HCT116 (cell line): ENCODE results near the gene TBC1D1. TPM values are rescaled to one million over a fixed set of nuclear protein-coding genes. Genes with fewer than 3 reads are reported as not detected.

Experiments used
- ATAC-seq: fragments of 200-7000 bp; cut with Tn5 transposase; 2 replicates; pipeline ENCODE4 v1.9.1; 2020; ENCODE audit warnings: mild to moderate bottlenecking, moderate library complexity
- BruUV-seq: library from RNA; stranded (reverse); fragments of 400-500 nt; replicated peaks from 2 replicates; lab custom pipeline; 2021; lab: Mats Ljungman, UMichigan
- CTCF ChIA-PET: fragments of 300-600 bp; sonication (Branson Sonifier 250); formaldehyde crosslinking; loops from one replicate; lab custom pipeline; 2021; ENCODE audit warnings: antibody characterized with exemption; lab: Charles Lee
- POLR2A ChIA-PET: fragments of 300-600, 350-600 bp; sonication (Branson Sonifier 250); formaldehyde crosslinking; loops from one replicate; lab custom pipeline; 2021; ENCODE audit warnings: antibody characterized with exemption; lab: Charles Lee
- RAD21 ChIA-PET, 2 experiments: fragments of 300-600 bp; sonication (Branson Sonifier 250); formaldehyde crosslinking; loops; one replicate each; lab custom pipeline; 2023; ENCODE audit warnings: low total read pairs in 2 of 2; ENCODE audit not compliant: uncharacterized antibody in 2 of 2, unreplicated experiment in 2 of 2, low non-redundant PET in 1 of 2; lab: Charles Lee
- DNase-seq: peaks from one replicate; pipeline ENCODE4 v3.0.0-alpha.2; 2010; ENCODE audit warnings: low read depth, low spot score
- H2AFZ ChIP-seq: fragments of 200-600 bp; shearing (Covaris generic), sonication (generic); 2 replicates; pipeline ENCODE4 v1.6.1; 2017; ENCODE audit warnings: low read depth, mixed run types, mixed read lengths, antibody characterized with exemption, low read length; ENCODE audit not compliant: poor library complexity, severe bottlenecking
- H3K27ac ChIP-seq: 2 replicates; pipeline ENCODE4 v1.5.1; 2012; ENCODE audit warnings: low read depth, low read length
- H3K27me3 ChIP-seq: fragments of 200-600 bp; sonication (generic); 2 replicates; pipeline ENCODE4 v1.6.1; 2016; ENCODE audit warnings: mixed run types, low read length, mixed read lengths; ENCODE audit not compliant: insufficient read depth
- H3K36me3 ChIP-seq, 2 experiments: fragments of 200-500 bp in 1 of 2; fragments of 200-600 bp in 1 of 2; sonication (Bioruptor generic) in 1 of 2; sonication (generic) in 1 of 2; 2 replicates each; pipeline versions ENCODE4 v1.5.1 to v1.6.1; 2014 to 2016; ENCODE audit warnings: low read length in 2 of 2, inconsistent platforms in 1 of 2, mixed read lengths in 1 of 2, mixed run types in 1 of 2; ENCODE audit not compliant: insufficient read depth in 2 of 2, control insufficient read depth in 1 of 2
- H3K4me1 ChIP-seq, 2 experiments: fragments of 200-600 bp in 1 of 2; sonication (generic) in 1 of 2; 2 replicates each; pipeline versions ENCODE4 v1.5.1 to v1.6.1; 2012 to 2017; ENCODE audit warnings: low read length in 2 of 2, inconsistent platforms in 1 of 2, mild to moderate bottlenecking in 1 of 2, mixed read lengths in 1 of 2, mixed run types in 1 of 2, moderate library complexity in 1 of 2; ENCODE audit not compliant: insufficient read depth in 2 of 2, control insufficient read depth in 1 of 2
- H3K4me2 ChIP-seq: fragments of 200-600 bp; sonication (generic); 2 replicates; pipeline ENCODE4 v1.6.1; 2017; ENCODE audit warnings: mixed run types, low read length, mixed read lengths
- H3K4me3 ChIP-seq, 2 experiments: fragments of 200-600 bp in 1 of 2; sonication (generic) in 1 of 2; replicated peaks in 1 of 2; 2 replicates each; pipeline ENCODE4 v1.5.1; 2011 to 2016; ENCODE audit warnings: low read length in 2 of 2, control low read depth in 1 of 2, low read depth in 1 of 2, mild to moderate bottlenecking in 1 of 2, mixed read lengths in 1 of 2, mixed run types in 1 of 2
- H3K79me2 ChIP-seq: fragments of 200-600 bp; sonication (generic); 2 replicates; pipeline ENCODE4 v1.6.1; 2017; ENCODE audit warnings: mild to moderate bottlenecking, mixed run types, low read length, moderate library complexity, mixed read lengths; ENCODE audit not compliant: insufficient read depth
- H3K9ac ChIP-seq: fragments of 200-600 bp; sonication (generic); 2 replicates; pipeline ENCODE4 v1.6.1; 2016; ENCODE audit warnings: low read length, mixed read lengths
- H3K9me2 ChIP-seq: fragments of 200-600 bp; sonication (generic), shearing (Covaris generic); 2 replicates; pipeline ENCODE4 v1.6.1; 2017; ENCODE audit warnings: mixed run types, mild to moderate bottlenecking, moderate library complexity; ENCODE audit not compliant: insufficient read depth
- H3K9me3 ChIP-seq, 2 experiments: fragments of 200-500 bp in 1 of 2; fragments of 200-600 bp in 1 of 2; sonication (Bioruptor generic) in 1 of 2; sonication (generic) in 1 of 2; 2 replicates each; pipeline ENCODE4 v1.6.1; 2014 to 2017; ENCODE audit warnings: low read length in 2 of 2, mixed read lengths in 2 of 2, inconsistent platforms in 1 of 2, low read depth in 1 of 2, mild to moderate bottlenecking in 1 of 2, mixed run types in 1 of 2, moderate library complexity in 1 of 2; ENCODE audit not compliant: control insufficient read depth in 1 of 2, insufficient read depth in 1 of 2
- H4K20me1 ChIP-seq: fragments of 200-600 bp; sonication (generic), shearing (Covaris generic); 2 replicates; pipeline ENCODE4 v1.6.1; 2017; ENCODE audit warnings: mixed run types, mild to moderate bottlenecking, moderate library complexity; ENCODE audit not compliant: insufficient read depth
- ATF3 ChIP-seq: IDR thresholded peaks from 2 replicates; pipeline ENCODE4 v1.6.1; 2012
- CBX3 ChIP-seq: IDR thresholded peaks from 2 replicates; pipeline ENCODE4 v1.6.1; 2012; ENCODE audit warnings: low read depth
- CEBPB ChIP-seq: IDR thresholded peaks from 2 replicates; pipeline ENCODE4 v1.6.1; 2012; ENCODE audit warnings: low read depth
- ELF1 ChIP-seq: IDR thresholded peaks from 2 replicates; pipeline ENCODE4 v1.6.1; 2012; ENCODE audit warnings: low read depth, borderline replicate concordance
- JUND ChIP-seq: IDR thresholded peaks from 2 replicates; pipeline ENCODE4 v1.6.1; 2012
- POLR2A ChIP-seq: IDR thresholded peaks from 2 replicates; pipeline ENCODE4 v1.7.0; 2011; ENCODE audit warnings: borderline replicate concordance; ENCODE audit not compliant: insufficient read depth, insufficient read length; ENCODE audit errors: extremely low read depth
- POLR2AphosphoS5 ChIP-seq: IDR thresholded peaks from 2 replicates; pipeline ENCODE4 v1.6.1; 2011; ENCODE audit warnings: mild to moderate bottlenecking, low read depth, low read length, moderate library complexity
- RAD21 ChIP-seq: IDR thresholded peaks from 2 replicates; pipeline ENCODE4 v1.6.1; 2012; ENCODE audit warnings: low read depth, mild to moderate bottlenecking
- TCF7L2 ChIP-seq: IDR thresholded peaks from 2 replicates; pipeline ENCODE4 v1.7.0; 2011; ENCODE audit warnings: borderline replicate concordance, inconsistent platforms; ENCODE audit not compliant: insufficient read depth, insufficient read length; ENCODE audit errors: extremely low read depth
- ZBTB33 ChIP-seq: IDR thresholded peaks from 2 replicates; pipeline ENCODE4 v1.6.1; 2011; ENCODE audit warnings: mild to moderate bottlenecking, low read length, moderate library complexity; ENCODE audit not compliant: insufficient replicate concordance; ENCODE audit errors: extremely low read depth
- ZFX ChIP-seq: fragments of 450-650 bp; IDR thresholded peaks from 2 replicates; pipeline ENCODE4 v1.6.1; 2017
- ZNF274 ChIP-seq: fragments of 200-500 bp; sonication (Bioruptor generic); IDR thresholded peaks from 2 replicates; pipeline ENCODE4 v1.6.1; 2014; ENCODE audit warnings: mild to moderate bottlenecking, low read depth, low read length, inconsistent platforms
- intact Hi-C: fragments of 100-400 bp; cut with micrococcal nuclease; formaldehyde crosslinking; loops from 2 replicates; pipeline ENCODE4 v1.10.0; 2022
- total RNA-seq: library from RNA; stranded (reverse); gene quantifications from one replicate; pipeline ENCODE4 v1.2.1, GENCODE V29; 2021; ENCODE audit not compliant: unreplicated experiment

TBC1D1 gene
- total RNA-seq, 1 experiment from 2014 or later, result 82.7 TPM

GRCh38 chr4:38152305-38152704 is 261.4 kb downstream of the TBC1D1 start:
- Histone ChIP-seq H3K27ac (no peak overlapping the region), H3K9ac (no peak overlapping the region), H4K20me1 (no peaks in the 10 kb centered on the region), H3K4me3 (no peak overlapping the region), H3K4me1 (peaks cover 16 to 26% of the 10 kb centered on the region in 2 experiments), H3K36me3 (no peaks in the 10 kb centered on the region), H3K27me3 (no peaks in the 10 kb centered on the region), H3K4me2 (no peak overlapping the region), H3K9me2 (no peaks in the 10 kb centered on the region), H2AFZ (no peak overlapping the region), H3K9me3 (no peaks in the 10 kb centered on the region), H3K79me2 (no peaks in the 10 kb centered on the region)
- ChIA-PET CTCF (no interaction called here), RAD21 (no interaction called here), POLR2A (no interaction called here)
- no peak for DNase-seq
- no peak for ATAC-seq
- intact Hi-C loops, result no loop called here
- BruUV-seq, result no TSS peak
- no peak for TF ChIP-seq ATF3
- TF ChIP-seq POLR2AphosphoS5, result no peak
- no peak for TF ChIP-seq RAD21
- TF ChIP-seq ELF1, result no peak
- TF ChIP-seq TCF7L2, result no peak
- no peak for TF ChIP-seq CEBPB
- TF ChIP-seq ZBTB33, result no peak
- TF ChIP-seq ZNF274, result no peak
- no peak for TF ChIP-seq JUND
- TF ChIP-seq ZFX, result no peak
- TF ChIP-seq CBX3, result no peak
- no peak for TF ChIP-seq POLR2A
